CD8-positive, alpha-beta memory T cell (primary cell): Measurements from ENCODE around the gene H6PD. TPM values are rescaled to one million over a fixed set of nuclear protein-coding genes. Genes with fewer than 3 reads are reported as not detected.

Experiments used
- CTCF ChIA-PET: fragments of 350-600 bp; sonication (Branson Sonifier 250); formaldehyde crosslinking; loops from one replicate; lab custom pipeline; 2021; ENCODE audit warnings: antibody characterized with exemption; lab: Charles Lee
- POLR2A ChIA-PET: fragments of 350-600 bp; sonication (Branson Sonifier 250); formaldehyde crosslinking; loops from one replicate; lab custom pipeline; 2021; ENCODE audit warnings: antibody characterized with exemption; lab: Charles Lee
- DNase-seq, 5 donors: peaks; one replicate each; pipeline versions ENCODE4 v3.0.0 to v3.0.0-alpha.2; 2020 to 2022; ENCODE audit warnings: mixed read lengths in 1 of 5
- H3K27ac ChIP-seq: one replicate; pipeline ENCODE4 v1.7.0; 2013; ENCODE audit warnings: low read depth, mild to moderate bottlenecking, low read length, moderate library complexity
- H3K27me3 ChIP-seq: 2 replicates; pipeline ENCODE4 v1.7.0; 2013; ENCODE audit warnings: low read length, mild to moderate bottlenecking; ENCODE audit not compliant: insufficient read depth, poor library complexity, severe bottlenecking
- H3K36me3 ChIP-seq: 2 replicates; pipeline ENCODE4 v1.7.0; 2013; ENCODE audit warnings: mild to moderate bottlenecking, low read length, moderate library complexity; ENCODE audit not compliant: insufficient read depth
- H3K4me1 ChIP-seq: 2 replicates; pipeline ENCODE4 v1.7.0; 2013; ENCODE audit warnings: mild to moderate bottlenecking, low read length, moderate library complexity; ENCODE audit not compliant: insufficient read depth
- H3K4me3 ChIP-seq: 2 replicates; pipeline ENCODE4 v1.7.0; 2013; ENCODE audit warnings: mild to moderate bottlenecking, low read length
- H3K9me3 ChIP-seq: 2 replicates; pipeline ENCODE4 v1.7.0; 2013; ENCODE audit warnings: mild to moderate bottlenecking, low read length
- H3K27ac Mint-ChIP-seq, 8 donors: one replicate each; pipeline ENCODE4 v1.8.0; 2020 to 2021; ENCODE audit warnings: mixed read lengths in 8 of 8, mild to moderate bottlenecking in 6 of 8, inconsistent platforms in 3 of 8, moderate library complexity in 3 of 8
- H3K27me3 Mint-ChIP-seq, 2 donors: one replicate each; pipeline ENCODE4 v1.8.0; 2020 to 2021; ENCODE audit warnings: mixed read lengths in 2 of 2, mild to moderate bottlenecking in 1 of 2, moderate library complexity in 1 of 2
- H3K36me3 Mint-ChIP-seq, 3 donors: one replicate each; pipeline ENCODE4 v1.8.0; 2020 to 2021; ENCODE audit warnings: mixed read lengths in 3 of 3, inconsistent platforms in 1 of 3, mild to moderate bottlenecking in 1 of 3
- H3K4me1 Mint-ChIP-seq, 3 donors: one replicate each; pipeline ENCODE4 v1.8.0; 2020 to 2021; ENCODE audit warnings: mixed read lengths in 3 of 3, inconsistent platforms in 1 of 3, mild to moderate bottlenecking in 1 of 3
- H3K4me3 Mint-ChIP-seq, 7 donors: one replicate each; pipeline ENCODE4 v1.8.0; 2020 to 2021; ENCODE audit warnings: mixed read lengths in 7 of 7, mild to moderate bottlenecking in 6 of 7, moderate library complexity in 4 of 7, inconsistent platforms in 2 of 7
- H3K9me3 Mint-ChIP-seq, 5 donors: one replicate each; pipeline ENCODE4 v1.8.0; 2020 to 2022; ENCODE audit warnings: mixed read lengths in 5 of 5, mild to moderate bottlenecking in 3 of 5, moderate library complexity in 2 of 5, inconsistent platforms in 1 of 5
- polyA plus RNA-seq: library from polyadenylated mRNA; unstranded; fragments of 300-500 nt; fragmentation: Illumina TruSeq; gene quantifications from one replicate; pipeline ENCODE4 v1.2.3, GENCODE V29; 2021
- total RNA-seq, 2 experiments: library from RNA; stranded (reverse); gene quantifications; one replicate each; pipeline ENCODE4 v1.2.3, GENCODE V29; 2021

H6PD gene
- total and polyA plus RNA-seq, 3 experiments from 2014 or later, result 7.8 to 11.6 (median 7.9) TPM

- CTCF ChIA-PET, result no interaction called here
- H3K36me3 ChIP-seq, result peaks cover 6% of the 10 kb centered on the region
- no peak overlapping the region for H3K4me3 ChIP-seq
- no peak for DNase-seq
- H3K9me3 ChIP-seq, result no peaks in the 10 kb centered on the region
- no peaks in the 10 kb centered on the region for H3K27me3 ChIP-seq
- no peaks in the 10 kb centered on the region for H3K9me3 Mint-ChIP-seq
- no peaks in the 10 kb centered on the region for H3K27me3 Mint-ChIP-seq
- H3K4me3 Mint-ChIP-seq, result peak overlapping the region in 1 of 7 donors; percentile 34
- POLR2A ChIA-PET, result no interaction called here
- H3K4me1 ChIP-seq, result no peaks in the 10 kb centered on the region
- peaks cover 0 to 70% (median 4%) of the 10 kb centered on the region in 3 donors for H3K36me3 Mint-ChIP-seq
- H3K27ac ChIP-seq, result no peak overlapping the region
- peak overlapping the region in 1 of 8 donors; percentile 54 for H3K27ac Mint-ChIP-seq
- peaks cover 2 to 11% (median 4%) of the 10 kb centered on the region in 3 donors for H3K4me1 Mint-ChIP-seq
Observed at GRCh38 chr1:9265968-9266367, 31.4 kb downstream of the H6PD start.

GRCh38 chr1:9267352-9267686 is 32.7 kb downstream of the H6PD start:
- H3K27ac ChIP-seq, result no peak overlapping the region
- Mint-ChIP-seq H3K27ac (no peak overlapping the region), H3K4me1 (peaks cover 0 to 8% (median 4%) of the 10 kb centered on the region in 3 donors), H3K36me3 (peaks cover 0 to 58% (median 4%) of the 10 kb centered on the region in 3 donors), H3K27me3 (no peaks in the 10 kb centered on the region), H3K4me3 (no peak overlapping the region), H3K9me3 (no peaks in the 10 kb centered on the region)
- peaks cover 6% of the 10 kb centered on the region for H3K36me3 ChIP-seq
- POLR2A ChIA-PET, result no interaction called here
- CTCF ChIA-PET, result interaction anchor here (0.7 to 1.8 kb wide), 14 partner anchors 8 to 224 kb away, joined by 3 to 15 read pairs (median 4); no protein-coding TSS in a partner anchor
- H3K4me3 ChIP-seq, result no peak overlapping the region
- H3K9me3 ChIP-seq, result no peaks in the 10 kb centered on the region
- no peaks in the 10 kb centered on the region for H3K4me1 ChIP-seq
- no peak for DNase-seq
- H3K27me3 ChIP-seq, result no peaks in the 10 kb centered on the region

- no peaks in the 10 kb centered on the region for H3K27me3 Mint-ChIP-seq
- no peaks in the 10 kb centered on the region for H3K9me3 ChIP-seq
- H3K4me1 ChIP-seq, result no peaks in the 10 kb centered on the region
- CTCF ChIA-PET, result interaction anchor here (0.7 to 1.8 kb wide), 9 partner anchors 7 to 224 kb away, joined by 3 to 15 read pairs (median 5); no protein-coding TSS in a partner anchor
- peak overlapping the region in 2 of 8 donors; percentile 54 for H3K27ac Mint-ChIP-seq
- H3K4me1 Mint-ChIP-seq, result peaks cover 0 to 8% (median 4%) of the 10 kb centered on the region in 3 donors
- peaks cover 0 to 53% (median 4%) of the 10 kb centered on the region in 3 donors for H3K36me3 Mint-ChIP-seq
- POLR2A ChIA-PET, result no interaction called here
- DNase-seq, result no peak
- H3K27ac ChIP-seq, result no peak overlapping the region
- no peak overlapping the region for H3K4me3 Mint-ChIP-seq
- no peaks in the 10 kb centered on the region for H3K9me3 Mint-ChIP-seq
- peaks cover under 1% of the 10 kb centered on the region for H3K36me3 ChIP-seq
- H3K4me3 ChIP-seq, result no peak overlapping the region
- H3K27me3 ChIP-seq, result no peaks in the 10 kb centered on the region
Observed at GRCh38 chr1:9267827-9268581, 33.4 kb downstream of the H6PD start.

GRCh38 chr1:9269078-9269501 is 34.5 kb downstream of the H6PD start:
- Mint-ChIP-seq H3K27me3 (no peaks in the 10 kb centered on the region), H3K9me3 (no peaks in the 10 kb centered on the region), H3K4me1 (peaks cover 0 to 8% (median 4%) of the 10 kb centered on the region in 3 donors), H3K36me3 (peaks cover 0 to 43% (median 4%) of the 10 kb centered on the region in 3 donors), H3K27ac (no peak overlapping the region), H3K4me3 (no peak overlapping the region)
- Histone ChIP-seq H3K4me3 (no peak overlapping the region), H3K27me3 (no peaks in the 10 kb centered on the region), H3K4me1 (no peaks in the 10 kb centered on the region), H3K9me3 (no peaks in the 10 kb centered on the region), H3K36me3 (no peaks in the 10 kb centered on the region), H3K27ac (no peak overlapping the region)
- DNase-seq, result no peak
- POLR2A ChIA-PET, result no interaction called here
- CTCF ChIA-PET, result interaction anchor here (0.7 to 1.6 kb wide), 2 partner anchors 20 to 222 kb away, joined by 4 to 5 read pairs; no protein-coding TSS in a partner anchor

DNA sequence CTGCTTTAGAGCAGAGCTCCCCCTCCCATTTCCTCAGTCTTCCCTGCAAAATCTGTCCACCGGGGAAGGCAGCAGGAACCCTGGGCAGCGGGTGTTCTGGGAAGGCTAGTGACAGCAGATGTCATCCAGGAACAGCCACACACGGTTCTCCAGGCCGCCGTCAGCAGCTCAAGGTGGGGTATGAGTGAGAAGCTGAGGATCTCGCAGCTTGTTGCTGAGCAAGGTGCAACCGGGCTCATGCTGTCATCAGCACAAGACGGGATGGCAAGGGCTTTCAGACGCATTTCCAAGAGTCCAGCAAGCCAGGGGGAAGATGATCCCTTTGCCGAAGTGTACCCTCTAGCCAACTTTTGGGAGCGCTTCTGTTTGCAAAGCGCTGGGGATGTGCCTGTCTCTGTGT is 35.1 kb downstream of the H6PD start:
- Histone ChIP-seq H3K4me3 (no peak overlapping the region), H3K4me1 (no peaks in the 10 kb centered on the region), H3K27me3 (no peaks in the 10 kb centered on the region), H3K27ac (no peak overlapping the region), H3K9me3 (no peaks in the 10 kb centered on the region), H3K36me3 (no peaks in the 10 kb centered on the region)
- Mint-ChIP-seq H3K4me3 (no peak overlapping the region), H3K27me3 (no peaks in the 10 kb centered on the region), H3K4me1 (peaks cover 0 to 8% (median 4%) of the 10 kb centered on the region in 3 donors), H3K27ac (no peak overlapping the region), H3K9me3 (no peaks in the 10 kb centered on the region), H3K36me3 (peaks cover 0 to 37% (median 4%) of the 10 kb centered on the region in 3 donors)
- POLR2A ChIA-PET, result no interaction called here
- CTCF ChIA-PET, result interaction anchor here (1.6 kb wide), 1 partner anchor 221 kb away, joined by 5 read pairs; no protein-coding TSS in a partner anchor
- DNase-seq, result no peak

DNA sequence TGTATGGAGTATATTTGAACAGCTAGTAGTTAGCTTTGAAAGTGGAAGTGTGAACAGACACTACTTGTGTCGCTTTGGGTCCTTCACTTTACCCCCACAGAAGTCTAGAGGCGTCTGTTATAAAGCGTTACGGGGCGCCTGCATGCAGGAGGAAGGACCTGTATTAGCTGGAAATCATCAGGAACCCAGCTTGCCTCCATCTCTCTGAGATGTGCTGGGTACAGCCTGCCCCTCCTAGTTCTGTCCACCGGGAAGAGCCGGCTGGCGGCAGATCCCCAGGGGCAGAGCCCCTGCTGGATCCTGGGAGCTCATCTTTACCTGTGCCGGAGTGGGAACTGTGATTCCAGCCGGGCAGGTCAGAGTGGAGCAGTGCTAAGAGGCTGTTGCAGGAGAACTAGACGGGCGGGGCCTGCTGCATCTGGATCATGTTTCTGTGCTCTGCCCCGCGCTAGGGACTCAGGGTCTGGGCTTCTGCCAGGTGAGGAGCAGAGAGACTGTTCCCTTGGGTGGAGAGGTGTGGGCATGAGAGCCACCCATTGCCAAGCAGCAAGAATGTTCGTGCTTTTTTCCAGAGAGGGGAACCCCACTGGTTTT is 35.8 kb downstream of the H6PD start:
- Mint-ChIP-seq H3K36me3 (peaks cover 0 to 30% (median 2%) of the 10 kb centered on the region in 3 donors), H3K4me1 (peaks cover 4 to 12% (median 7%) of the 10 kb centered on the region in 3 donors), H3K4me3 (no peak overlapping the region), H3K9me3 (no peaks in the 10 kb centered on the region), H3K27ac (no peak overlapping the region), H3K27me3 (no peaks in the 10 kb centered on the region)
- Histone ChIP-seq H3K4me3 (no peak overlapping the region), H3K27ac (no peak overlapping the region), H3K9me3 (no peaks in the 10 kb centered on the region), H3K27me3 (no peaks in the 10 kb centered on the region), H3K4me1 (no peaks in the 10 kb centered on the region), H3K36me3 (no peaks in the 10 kb centered on the region)
- ChIA-PET CTCF (interaction anchor here (1.6 kb wide), 1 partner anchor 220 kb away, joined by 5 read pairs; no protein-coding TSS in a partner anchor), POLR2A (no interaction called here)
- DNase-seq, result no peak

DNA sequence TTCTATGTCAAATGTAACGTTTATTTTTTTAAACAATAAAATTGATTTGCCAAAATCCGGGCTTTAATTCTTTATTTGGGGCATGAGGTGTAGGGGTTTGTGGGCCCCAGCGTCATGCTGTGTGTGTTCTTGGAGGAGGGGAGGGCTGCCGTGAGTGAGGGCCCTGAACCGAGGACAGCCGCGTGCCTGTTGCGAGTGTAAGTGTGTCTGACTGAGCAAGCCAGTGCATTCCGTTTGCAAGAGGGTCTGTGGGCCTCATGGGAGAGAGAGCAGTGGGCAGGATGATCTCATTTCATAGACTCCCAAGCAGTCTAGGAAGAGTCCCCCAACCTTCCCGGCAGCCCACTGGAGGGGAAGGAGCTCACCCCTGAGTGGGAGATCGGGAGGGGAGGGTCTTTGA is 36.7 kb downstream of the H6PD start:
- no peak for DNase-seq
- no peak overlapping the region for H3K4me3 ChIP-seq
- Mint-ChIP-seq H3K27ac (no peak overlapping the region), H3K27me3 (no peaks in the 10 kb centered on the region), H3K4me1 (peaks cover 13 to 21% (median 15%) of the 10 kb centered on the region in 3 donors), H3K4me3 (peak overlapping the region in 1 of 7 donors; percentile 5), H3K36me3 (peaks cover 0 to 26% (median 2%) of the 10 kb centered on the region in 3 donors), H3K9me3 (no peaks in the 10 kb centered on the region)
- H3K27ac ChIP-seq, result no peak overlapping the region
- H3K27me3 ChIP-seq, result no peaks in the 10 kb centered on the region
- H3K4me1 ChIP-seq, result peaks cover 6% of the 10 kb centered on the region
- H3K36me3 ChIP-seq, result no peaks in the 10 kb centered on the region
- ChIA-PET CTCF (no interaction called here), POLR2A (no interaction called here)
- no peaks in the 10 kb centered on the region for H3K9me3 ChIP-seq
